ENCODE data around the gene AGPAT2. TPM values are rescaled to one million over a fixed set of nuclear protein-coding genes. Genes with fewer than 3 reads are reported as not detected.

The AGPAT2 gene
- total and polyA plus RNA-seq, 2 donors (not counting 1 experiment from before 2014, with no cell fraction given) = 25.1 to 43.3 TPM

Other genes with a start within 250 kb of the AGPAT2 start
- gene INPP5E, start 247.6 kb downstream of the AGPAT2 start, total RNA-seq = 5.6 and 7.8 TPM in 2 replicates
- gene INPP5E, start 247.6 kb downstream of the AGPAT2 start, polyA plus RNA-seq = 3.9 and 5.1 TPM in 2 replicates
- 15.7 and 23.9 TPM in 2 replicates for gene SEC16A, start 204.4 kb downstream of the AGPAT2 start, total RNA-seq
- 17.8 and 25.9 TPM in 2 replicates for gene SEC16A, start 204.4 kb downstream of the AGPAT2 start, polyA plus RNA-seq
- gene NOTCH1, start 141.4 kb downstream of the AGPAT2 start, total RNA-seq = 10.9 and 12.1 TPM in 2 replicates
- 0.98 and 3.3 TPM in 2 replicates for gene NOTCH1, start 141.4 kb downstream of the AGPAT2 start, polyA plus RNA-seq
- 6.2 and 7.9 TPM in 2 replicates for gene EGFL7, start 24.5 kb downstream of the AGPAT2 start, total RNA-seq
- gene EGFL7, start 24.5 kb downstream of the AGPAT2 start, polyA plus RNA-seq = 2.5 and 4.2 TPM in 2 replicates
- 0.33 and 0.77 TPM in 2 replicates for gene DIPK1B, start 25.1 kb upstream of the AGPAT2 start, total RNA-seq
- gene DIPK1B, start 25.1 kb upstream of the AGPAT2 start, polyA plus RNA-seq = 0.16 and 0.34 TPM in 2 replicates
- gene LCN10, start 55.5 kb upstream of the AGPAT2 start, total RNA-seq = not detected in 2 replicates
- gene LCN10, start 55.5 kb upstream of the AGPAT2 start, polyA plus RNA-seq = not detected in 2 replicates
- gene LCN6, start 61.1 kb upstream of the AGPAT2 start, total RNA-seq = not detected in 2 replicates
- not detected in 2 replicates for gene LCN6, start 61.1 kb upstream of the AGPAT2 start, polyA plus RNA-seq
- gene LCN8, start 70.8 kb upstream of the AGPAT2 start, total RNA-seq = not detected in 2 replicates
- not detected in 2 replicates for gene LCN8, start 70.8 kb upstream of the AGPAT2 start, polyA plus RNA-seq
- gene LCN15, start 77.1 kb upstream of the AGPAT2 start, total RNA-seq = not detected in 2 replicates
- gene LCN15, start 77.1 kb upstream of the AGPAT2 start, polyA plus RNA-seq = not detected in 2 replicates
- 40.1 and 56.5 TPM in 2 replicates for gene TMEM141, start 103.9 kb upstream of the AGPAT2 start, total RNA-seq
- 43.3 and 53.4 TPM in 2 replicates for gene TMEM141, start 103.9 kb upstream of the AGPAT2 start, polyA plus RNA-seq
- 0.99 and 1.0 TPM in 2 replicates for gene CCDC183, start 108.9 kb upstream of the AGPAT2 start, total RNA-seq
- gene CCDC183, start 108.9 kb upstream of the AGPAT2 start, polyA plus RNA-seq = 0.05 and 0.35 TPM in 2 replicates
- gene RABL6, start 120.5 kb upstream of the AGPAT2 start, total RNA-seq = 55.0 and 59.6 TPM in 2 replicates
- gene RABL6, start 120.5 kb upstream of the AGPAT2 start, polyA plus RNA-seq = 36.8 and 56.7 TPM in 2 replicates
- 1.7 and 1.8 TPM in 2 replicates for gene AJM1, start 155.0 kb upstream of the AGPAT2 start, total RNA-seq
- gene AJM1, start 155.0 kb upstream of the AGPAT2 start, polyA plus RNA-seq = 0.15 and 0.19 TPM in 2 replicates
- gene PHPT1, start 162.0 kb upstream of the AGPAT2 start, total RNA-seq = 175 and 190 TPM in 2 replicates
- 99.6 and 108 TPM in 2 replicates for gene PHPT1, start 162.0 kb upstream of the AGPAT2 start, polyA plus RNA-seq
- gene MAMDC4, start 164.9 kb upstream of the AGPAT2 start, total RNA-seq = 3.3 and 4.6 TPM in 2 replicates
- 0.30 and 0.37 TPM in 2 replicates for gene MAMDC4, start 164.9 kb upstream of the AGPAT2 start, polyA plus RNA-seq
- 279 and 317 TPM in 2 replicates for gene EDF1, start 178.9 kb upstream of the AGPAT2 start, total RNA-seq
- 309 and 387 TPM in 2 replicates for gene EDF1, start 178.9 kb upstream of the AGPAT2 start, polyA plus RNA-seq
- 8.0 and 8.4 TPM in 2 replicates for gene TRAF2, start 199.1 kb upstream of the AGPAT2 start, total RNA-seq
- 3.7 and 4.3 TPM in 2 replicates for gene TRAF2, start 199.1 kb upstream of the AGPAT2 start, polyA plus RNA-seq

Measured in fibroblast of lung (primary cell).